Glomerular endothelial cell (primary cell): ENCODE measurements around the gene FMN2. TPM values are rescaled to one million over a fixed set of nuclear protein-coding genes. Genes with fewer than 3 reads are reported as not detected.
"Not testable (repeated sequence)": the region's sequence is repeated elsewhere in the genome, so short reads cannot be mapped to it uniquely, and the experiment has no call there.

ENCODE experiments used
- DNase-seq: peaks from one replicate; pipeline ENCODE4 v3.0.0-alpha.2; 2011; ENCODE audit warnings: low read depth, low spot score; ENCODE audit errors: extremely low read depth
- total RNA-seq: library from RNA; depleted of rRNA; stranded (reverse); fragments of >200 nt; gene quantifications from 2 replicates; pipeline ENCODE4 v1.2.3, GENCODE V29; 2015

FMN2 gene
- total RNA-seq, 1 donor from 2014 or later = 7.5 TPM

DNA sequence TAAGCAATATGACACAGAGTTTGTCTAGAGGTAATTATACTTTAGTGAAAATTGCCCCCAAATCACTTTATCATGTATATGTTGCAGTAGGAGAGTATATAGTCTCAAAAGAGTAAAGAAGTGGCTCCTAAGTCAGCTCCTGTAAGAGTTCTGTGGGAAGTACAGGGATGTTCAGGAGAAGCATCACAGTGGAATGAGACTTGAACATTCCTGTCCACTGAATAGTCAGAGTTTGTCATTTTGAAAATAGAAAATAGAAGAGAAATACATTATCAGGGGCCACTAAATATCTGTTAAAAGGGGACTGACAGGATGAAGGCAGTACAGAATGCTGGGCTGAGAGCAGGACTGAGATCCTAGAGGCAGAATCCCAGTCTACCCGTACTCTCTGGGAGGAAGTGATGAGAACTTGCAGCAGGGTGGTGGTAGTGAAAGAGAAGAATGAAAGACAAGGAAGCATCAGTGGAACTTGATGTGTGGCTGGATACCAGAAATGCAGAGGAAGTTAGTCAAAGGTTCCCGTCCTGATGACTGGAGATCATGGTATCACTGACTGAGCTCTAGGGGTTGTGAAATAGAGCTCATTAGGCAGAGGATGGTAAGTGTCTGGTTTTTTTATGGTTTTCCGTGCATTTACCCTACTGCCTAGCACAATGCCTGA lies 153.4 kb downstream of the FMN2 start:
- no peak for DNase-seq

DNA sequence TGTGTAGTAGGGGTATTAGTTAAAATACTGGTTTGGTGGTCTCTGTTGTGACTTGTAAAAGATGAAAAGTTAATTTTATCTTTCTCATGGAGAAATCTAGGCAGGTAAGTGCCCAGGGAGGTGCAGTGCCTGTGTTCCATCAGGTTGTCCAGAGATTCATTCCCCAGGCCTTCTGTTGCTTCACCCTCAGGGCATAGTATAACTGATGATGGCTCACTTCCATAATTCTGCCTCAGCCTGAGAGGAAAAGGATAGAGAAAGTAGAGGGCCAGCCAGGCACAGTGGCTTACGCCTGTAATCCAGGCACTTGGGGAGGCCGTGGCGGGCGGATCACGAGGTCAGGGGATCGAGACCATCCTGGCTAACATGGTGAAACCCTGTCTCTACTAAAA lies 153.9 kb downstream of the FMN2 start:
- no peak for DNase-seq

DNA sequence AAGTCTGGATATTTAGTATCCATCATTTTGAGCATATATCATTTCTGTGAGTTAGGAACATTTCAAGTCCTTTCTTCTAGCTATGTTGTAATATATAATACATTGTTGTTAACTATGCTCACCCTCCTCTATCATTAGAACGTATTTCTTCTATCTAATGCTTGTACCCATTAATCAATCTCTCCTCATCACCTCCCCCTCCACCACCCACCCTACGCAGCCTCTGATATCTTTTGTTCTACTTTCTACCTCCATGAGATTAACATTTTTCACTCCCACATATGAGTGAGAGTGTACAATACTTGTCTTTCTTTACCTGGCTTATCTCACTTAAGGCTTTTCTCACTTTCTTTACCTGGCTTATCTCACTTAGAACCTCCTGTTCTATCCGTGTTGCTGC lies 156.2 kb downstream of the FMN2 start:
- no peak for DNase-seq

DNA sequence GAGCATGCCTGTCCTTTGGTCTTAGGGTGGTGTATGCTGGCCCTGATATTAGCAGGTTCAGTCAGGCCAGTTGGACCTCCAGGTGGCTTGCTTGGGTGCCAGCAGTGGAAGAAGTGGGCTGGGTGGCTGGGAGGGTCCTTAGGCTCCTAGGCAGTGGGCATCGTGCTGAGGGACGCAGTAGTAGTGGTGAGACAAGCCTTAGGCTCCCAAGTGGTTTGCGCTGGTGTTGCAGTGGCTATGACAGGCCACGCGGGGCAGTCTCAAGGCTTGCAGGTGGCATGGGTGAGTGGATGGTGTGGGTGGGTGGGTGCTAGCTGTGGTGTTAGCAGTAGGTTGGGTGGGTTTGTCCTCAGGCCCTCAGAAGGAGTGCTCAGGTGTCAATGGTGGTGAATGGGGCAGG lies 162.3 kb downstream of the FMN2 start:
- DNase-seq = no peak

DNA sequence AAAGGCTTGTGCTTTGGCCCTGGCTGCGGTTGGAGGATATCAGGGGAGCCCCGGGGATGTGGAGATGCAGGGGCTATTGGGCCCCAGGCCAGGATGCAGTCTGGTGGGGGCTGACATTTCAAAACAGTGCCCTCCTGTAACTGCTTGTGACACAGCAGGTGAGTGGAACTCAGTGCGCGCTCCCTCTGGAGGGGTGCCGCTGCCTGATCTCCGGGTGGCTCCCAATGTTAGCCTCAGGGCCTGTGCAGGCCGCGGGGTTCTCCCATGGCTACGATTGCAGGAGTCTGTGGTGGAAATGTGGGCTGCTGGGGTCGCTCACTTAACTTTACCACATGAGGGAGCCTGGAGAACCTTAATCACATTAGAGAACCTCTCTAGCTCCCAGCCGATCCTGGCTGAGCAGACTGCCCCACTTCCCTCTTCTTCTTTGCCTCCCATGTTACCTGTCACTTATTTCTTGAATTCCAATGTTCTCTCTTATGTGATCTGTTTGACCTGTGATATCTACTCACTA lies 163.2 kb downstream of the FMN2 start:
- no peak for DNase-seq

DNA sequence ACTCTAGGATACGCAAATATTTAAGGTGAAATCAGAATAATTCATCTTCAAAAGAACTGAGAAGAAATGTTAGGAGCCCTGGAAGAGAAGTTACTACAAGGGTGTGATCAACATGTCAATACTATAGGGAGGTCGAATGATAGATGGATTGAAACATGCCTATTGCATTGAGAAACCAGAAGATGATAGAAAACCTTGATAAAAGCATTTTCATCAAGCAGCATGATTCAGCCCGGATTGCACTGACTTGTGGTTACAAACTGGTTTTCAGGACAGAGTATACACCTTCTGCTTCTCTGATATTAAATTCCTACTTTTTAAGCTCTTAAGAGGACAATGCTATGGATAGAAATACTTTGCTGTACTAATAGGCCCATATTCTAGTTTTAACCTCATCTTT lies 164.2 kb downstream of the FMN2 start:
- no peak for DNase-seq

DNA sequence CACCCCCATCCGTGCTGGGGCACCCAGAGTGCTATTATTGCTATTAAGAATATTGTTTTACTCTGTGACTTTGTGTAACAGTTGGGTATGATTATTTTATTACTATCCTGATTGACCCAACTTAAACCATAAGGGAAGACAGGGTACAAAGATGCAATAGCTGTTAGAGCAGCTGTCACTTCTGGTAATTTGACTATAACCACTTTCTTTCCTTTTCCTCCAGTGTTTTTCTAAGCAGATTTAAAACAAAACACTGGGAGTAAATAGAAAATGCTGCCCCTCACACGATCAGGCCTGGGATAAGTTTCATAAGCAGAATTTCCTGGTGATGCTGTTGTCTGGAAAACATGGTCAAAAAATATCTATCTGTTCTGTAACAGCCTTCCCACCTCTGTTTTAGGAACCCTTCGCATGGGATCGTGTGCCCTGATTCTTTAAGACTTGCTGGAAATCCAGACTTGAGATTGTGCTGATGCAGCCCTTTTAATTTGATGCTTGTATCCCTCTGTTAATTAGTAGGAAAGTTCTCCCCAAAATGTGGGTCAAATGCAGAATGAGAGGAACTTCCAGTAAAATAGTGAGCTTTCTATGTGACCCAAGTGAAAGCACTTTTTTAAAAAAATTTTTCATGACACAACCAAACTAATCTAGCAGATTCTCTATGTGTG lies 165.3 kb downstream of the FMN2 start:
- no peak for DNase-seq

DNA sequence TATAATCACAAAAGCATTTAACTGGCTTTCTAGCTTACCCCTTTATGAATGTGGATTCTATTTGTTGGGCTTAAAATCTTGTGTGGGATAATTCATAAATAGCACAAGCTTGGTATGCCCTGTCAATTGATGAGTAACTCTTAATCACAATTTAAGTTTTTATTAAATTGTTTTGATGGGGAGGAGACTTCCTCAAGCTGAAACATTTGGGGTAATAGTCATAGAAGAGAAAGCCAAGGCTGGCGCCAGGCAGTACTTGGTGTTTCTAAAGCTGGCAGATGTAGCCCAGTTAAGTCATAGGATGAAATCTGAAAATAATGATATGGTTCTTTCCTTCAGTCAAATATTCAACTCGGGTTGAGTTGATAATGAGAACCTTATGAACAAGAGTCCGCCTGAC lies 167.2 kb downstream of the FMN2 start:
- no peak for DNase-seq

DNA sequence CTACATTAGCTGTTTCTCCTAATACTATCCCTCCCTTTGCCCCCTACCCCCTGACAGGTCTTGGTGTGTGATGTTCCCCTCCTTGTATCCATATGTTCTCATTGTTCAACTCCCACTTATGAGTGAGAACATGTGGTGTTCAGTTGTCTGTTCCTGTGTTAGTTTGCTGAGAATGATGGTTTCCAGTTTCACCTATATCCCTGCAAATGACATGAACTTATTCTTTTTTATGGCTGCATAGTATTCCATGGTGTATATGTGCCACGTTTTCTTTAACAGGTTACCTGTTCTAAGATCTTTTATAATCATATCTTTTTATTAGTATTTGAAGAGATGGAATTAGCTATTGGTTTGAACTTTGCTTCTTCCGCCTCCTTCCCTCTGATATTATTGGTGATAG lies 172.8 kb downstream of the FMN2 start:
- not testable (repeated sequence) for DNase-seq

DNA sequence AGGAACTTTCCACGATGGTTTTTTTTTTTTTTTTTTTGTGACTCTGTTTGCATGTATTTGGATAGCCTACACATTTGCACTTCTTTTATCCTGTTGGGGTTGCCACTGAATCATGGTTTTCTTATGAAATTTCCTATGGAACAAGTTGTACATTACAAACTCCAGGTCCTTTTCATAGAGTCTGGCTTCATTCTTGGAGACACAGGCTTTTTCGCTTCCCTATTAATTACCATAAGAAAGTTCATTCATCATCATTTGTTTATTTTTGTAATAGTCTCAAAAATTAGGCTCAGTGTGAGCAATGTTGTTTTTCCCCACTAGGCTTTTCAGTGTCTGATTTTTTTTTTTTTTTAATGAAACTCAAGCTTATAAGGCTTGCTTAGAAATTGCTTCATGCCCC lies 179.4 kb downstream of the FMN2 start:
- DNase-seq = no peak

DNA sequence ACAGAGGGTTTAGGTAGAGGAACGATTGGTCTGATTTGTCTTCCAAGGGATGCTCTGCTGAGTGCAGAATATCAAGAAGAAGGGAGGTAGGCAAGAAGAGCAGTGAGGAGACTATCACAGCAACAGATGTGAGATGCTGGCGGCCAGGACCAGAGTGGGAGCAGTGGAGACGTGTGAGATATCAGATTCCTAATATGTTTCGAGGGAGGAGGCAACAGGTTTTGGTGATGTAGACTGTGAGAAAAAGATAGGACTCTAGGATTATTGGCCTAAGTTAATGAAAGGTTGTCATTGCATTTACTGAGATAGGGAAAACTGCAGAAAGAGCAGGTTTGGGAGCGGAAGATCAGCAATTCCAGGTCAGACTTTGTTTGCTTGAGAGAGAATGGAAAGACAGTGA lies 182.9 kb downstream of the FMN2 start:
- no peak for DNase-seq

DNA sequence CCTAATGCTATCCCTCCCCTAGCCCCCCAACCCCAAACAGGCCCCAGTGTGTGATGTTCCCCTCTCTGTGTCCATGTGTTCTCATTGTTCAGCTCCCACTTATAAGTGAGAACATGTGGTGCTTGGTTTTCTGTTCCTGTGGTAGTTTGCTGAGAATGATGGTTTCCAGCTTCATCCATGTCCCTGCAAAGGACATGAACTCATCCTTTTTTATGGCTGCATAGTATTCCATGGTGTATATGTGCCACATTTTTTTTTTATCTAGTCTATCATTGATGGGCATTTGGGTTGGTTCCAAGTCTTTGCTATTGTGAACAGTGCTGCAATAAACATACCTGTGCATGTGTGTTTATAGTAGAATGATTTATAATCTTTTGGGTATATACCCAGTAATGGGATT lies 183.5 kb downstream of the FMN2 start:
- not testable (repeated sequence) for DNase-seq

DNA sequence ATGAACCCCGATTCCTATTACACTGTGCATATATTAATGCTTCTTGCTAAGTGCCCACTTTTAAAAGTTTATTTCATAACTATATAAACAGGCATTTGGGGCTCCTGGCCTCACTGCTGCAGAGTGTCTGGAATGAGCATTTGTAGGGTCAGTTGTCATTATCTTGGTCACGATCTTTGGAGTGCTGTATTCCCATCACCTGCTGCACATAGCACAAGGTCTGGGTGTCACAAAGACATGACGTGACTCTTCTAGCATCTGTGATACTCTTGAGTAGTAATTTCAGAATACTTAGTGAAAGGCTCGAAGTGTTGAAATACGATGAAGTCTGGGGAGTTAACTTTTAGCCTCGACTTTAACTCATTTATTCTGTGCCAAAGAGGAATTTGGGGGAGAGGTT lies 186.4 kb downstream of the FMN2 start:
- DNase-seq = no peak

DNA sequence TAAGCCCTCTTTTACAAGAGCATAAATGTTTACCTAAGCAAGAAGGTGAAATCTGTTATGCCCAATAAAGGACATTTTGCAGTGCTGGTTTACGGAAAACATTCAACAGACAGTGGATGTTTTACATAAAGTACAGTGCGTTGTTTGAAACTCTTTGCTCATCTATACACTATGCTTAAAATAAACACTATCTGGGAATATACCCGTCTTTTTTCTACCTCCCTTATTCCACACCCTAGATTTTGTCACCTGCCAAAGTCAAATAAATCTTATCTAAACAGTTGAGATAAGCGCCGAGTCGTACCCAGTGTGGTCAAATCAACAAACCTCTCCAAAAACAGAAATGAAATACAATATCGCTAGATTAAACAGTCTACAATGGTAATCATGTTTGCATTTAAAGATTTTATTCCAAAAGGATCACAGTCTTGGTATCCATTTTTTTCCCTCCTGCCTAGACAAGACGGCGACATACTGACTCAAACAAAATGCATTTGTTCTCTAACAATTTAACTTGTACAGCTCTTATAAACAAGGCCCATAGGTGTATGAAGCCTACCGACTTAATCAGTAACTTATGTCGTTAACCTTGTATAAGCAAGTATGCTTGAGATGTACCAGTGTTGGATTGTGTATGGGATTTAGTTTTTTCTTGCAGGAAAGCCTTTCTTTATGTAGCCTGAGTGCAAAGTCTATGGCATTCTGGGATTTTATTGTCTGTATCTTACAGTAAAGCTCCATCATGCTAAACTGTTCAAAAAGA lies 189.1 kb downstream of the FMN2 start:
- no peak for DNase-seq

DNA sequence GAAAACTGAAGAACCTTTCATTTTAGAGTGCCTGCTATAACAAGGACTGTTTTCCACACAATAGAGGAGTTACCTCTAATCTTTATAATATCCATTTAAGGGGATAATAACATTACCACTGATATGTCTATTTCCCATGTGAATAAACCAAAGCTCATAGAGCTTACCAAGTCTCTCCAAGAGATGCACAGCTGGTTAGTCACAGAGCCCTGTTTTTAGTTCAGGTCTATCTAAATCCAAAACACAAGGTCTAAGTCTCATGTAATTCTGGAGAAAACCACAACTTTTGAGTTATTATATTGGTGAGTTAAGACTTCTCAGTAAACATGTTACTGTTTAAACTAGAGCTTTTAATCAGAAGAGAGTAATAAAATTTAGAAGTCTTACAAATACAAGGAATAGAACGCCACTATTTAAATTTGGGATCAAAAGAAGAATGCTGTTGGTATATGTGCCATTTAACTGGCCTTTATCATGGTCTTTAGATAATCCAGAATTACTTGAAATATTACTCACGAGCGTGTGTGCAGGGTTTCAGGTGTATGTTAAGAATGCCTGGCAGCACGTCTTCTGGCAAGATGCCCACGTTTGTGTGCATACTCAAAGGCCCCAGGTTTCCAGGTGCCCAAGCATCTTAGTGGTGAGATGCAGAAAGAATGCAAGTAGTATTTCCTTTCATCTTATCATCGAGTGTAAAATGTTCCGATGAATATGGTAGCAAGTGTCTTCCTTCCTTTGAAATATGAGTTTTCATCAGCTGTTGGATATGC lies 190.6 kb downstream of the FMN2 start:
- no peak for DNase-seq

DNA sequence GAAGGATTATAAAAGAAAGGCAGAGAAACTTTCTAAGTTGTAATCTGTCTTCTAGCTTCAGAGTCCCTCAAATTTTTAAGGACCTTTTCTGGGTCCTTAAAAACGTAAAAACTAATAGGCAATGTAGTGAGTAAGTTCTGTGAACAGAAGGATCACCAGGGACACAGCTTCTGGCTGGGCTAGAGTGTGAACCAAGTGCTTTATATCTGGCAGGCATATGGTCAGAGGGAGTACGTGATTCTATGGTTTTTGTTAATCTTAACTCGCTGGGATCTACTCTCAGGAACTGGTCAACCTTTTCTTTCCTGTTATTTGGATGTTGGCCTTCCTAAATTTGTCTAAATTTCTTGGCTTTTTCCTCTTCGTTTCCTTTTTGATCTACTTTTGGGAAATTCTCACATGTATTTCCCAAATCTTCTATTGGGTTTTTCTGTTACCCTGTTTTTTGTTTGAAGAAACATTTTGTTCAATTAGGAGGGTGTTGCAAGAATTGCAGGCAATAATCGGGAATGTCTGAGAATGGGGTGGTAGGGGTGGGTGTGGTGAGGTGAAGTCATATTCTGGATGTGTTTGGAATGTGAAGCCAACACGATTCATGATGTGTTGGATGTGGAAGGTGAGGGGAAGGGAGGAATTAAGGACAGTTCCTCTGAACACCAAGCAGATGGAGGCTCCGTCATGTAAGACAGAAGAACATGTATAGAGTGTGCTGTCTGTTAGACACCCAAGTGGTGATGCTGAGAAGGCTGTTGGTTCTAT lies 193.2 kb downstream of the FMN2 start:
- DNase-seq = no peak

DNA sequence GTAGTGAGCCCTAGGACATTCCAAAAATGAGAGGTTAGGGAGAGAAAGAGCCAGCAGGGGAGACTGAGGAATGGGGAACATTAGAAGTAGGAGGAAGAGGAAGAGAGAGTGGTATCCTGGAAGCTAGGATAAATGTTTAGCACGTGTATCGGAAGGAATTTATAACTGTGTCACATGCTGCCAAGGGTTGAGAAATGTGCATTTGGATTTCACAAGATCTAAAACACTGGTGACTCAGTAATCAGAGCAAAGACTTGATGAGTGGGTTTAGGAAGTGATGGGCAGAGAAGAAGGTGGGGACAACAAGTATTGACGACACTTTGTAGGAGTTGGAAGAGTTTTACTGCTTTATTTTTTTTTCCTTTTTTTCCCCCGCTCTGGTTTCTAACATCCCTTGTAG lies 193.9 kb downstream of the FMN2 start:
- no peak for DNase-seq

DNA sequence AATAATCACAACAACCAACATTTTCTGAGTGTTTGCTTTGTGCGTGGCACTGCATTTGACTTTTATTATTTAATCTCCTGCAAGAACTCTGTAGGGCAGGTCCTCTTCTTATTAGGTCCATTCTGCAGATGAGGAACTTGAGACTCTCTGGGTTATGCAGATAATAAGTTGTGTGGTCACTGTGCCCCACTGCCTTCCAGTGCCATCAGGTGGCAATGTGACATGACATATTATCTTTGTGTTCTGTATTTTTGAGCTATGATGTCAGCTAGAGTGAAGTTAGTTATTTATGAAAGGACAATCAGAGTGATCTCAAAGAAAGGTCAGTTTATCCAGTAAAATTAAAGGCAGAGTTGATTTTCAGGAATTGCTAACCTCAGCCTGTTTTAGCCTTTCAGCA lies 196.0 kb downstream of the FMN2 start:
- DNase-seq = no peak

DNA sequence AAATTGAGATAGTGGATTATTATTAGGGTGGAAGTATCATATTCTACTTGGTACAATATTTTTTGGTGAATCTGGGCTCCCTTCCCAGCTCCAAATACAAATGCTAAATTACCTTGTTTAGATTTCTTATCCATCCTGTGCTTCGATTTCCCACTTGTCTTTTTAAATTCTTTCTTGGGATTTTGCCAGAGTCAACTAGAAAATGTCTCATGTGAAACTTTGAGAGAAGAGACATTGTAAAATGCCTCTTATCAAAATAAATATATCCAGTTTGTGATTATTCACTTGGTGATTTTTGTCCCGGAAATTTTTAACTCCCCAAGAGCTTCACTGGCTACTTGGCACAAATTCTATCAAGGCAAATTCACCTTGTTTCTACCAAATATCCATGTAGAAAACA lies 202.0 kb downstream of the FMN2 start:
- DNase-seq = no peak

DNA sequence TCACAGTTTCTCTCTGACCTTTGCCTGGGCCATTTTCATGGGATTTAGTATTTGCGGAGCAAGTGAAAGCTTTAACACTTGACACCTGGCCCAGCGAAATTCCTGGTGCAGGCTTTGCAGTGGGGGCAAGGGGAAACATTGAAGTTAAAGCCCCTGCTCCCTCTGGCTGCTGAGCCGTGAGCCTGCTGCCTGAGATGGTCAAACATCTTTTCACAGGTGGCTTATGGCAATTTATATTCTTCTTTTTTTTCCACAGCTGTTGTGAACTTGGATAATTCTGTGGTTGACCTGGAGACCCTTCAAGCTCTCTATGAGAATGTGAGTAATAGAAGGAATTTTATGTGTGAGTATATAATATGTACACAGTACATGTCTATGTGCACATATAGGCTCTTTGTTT lies 202.9 kb downstream of the FMN2 start:
- no peak for DNase-seq
